Measurements from ENCODE around the gene PGK1.

PGK1 gene

DNA sequence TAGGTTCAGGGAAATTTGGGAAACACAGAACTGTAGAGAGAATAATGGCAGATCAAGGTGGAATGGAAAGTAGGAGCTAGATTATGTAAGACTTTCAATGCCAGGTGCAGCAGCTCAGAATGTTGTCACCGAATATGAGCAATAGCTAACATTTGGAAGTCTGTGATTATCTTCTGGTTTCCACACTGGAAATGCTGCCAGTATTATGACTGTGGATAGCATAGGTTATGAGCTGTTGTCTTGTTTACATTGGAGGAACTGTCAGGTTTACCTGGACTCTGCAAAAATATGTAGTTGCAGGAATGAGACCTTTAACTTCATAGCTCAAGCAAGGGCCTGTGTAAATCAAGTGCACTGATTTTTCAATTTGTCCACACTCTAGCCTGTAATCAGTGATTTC, 61.4 kb downstream of the PGK1 start:
- DNase-seq (ENCODE audit: low read depth in 2 of 2, low spot score in 1 of 2): no peak

DNA sequence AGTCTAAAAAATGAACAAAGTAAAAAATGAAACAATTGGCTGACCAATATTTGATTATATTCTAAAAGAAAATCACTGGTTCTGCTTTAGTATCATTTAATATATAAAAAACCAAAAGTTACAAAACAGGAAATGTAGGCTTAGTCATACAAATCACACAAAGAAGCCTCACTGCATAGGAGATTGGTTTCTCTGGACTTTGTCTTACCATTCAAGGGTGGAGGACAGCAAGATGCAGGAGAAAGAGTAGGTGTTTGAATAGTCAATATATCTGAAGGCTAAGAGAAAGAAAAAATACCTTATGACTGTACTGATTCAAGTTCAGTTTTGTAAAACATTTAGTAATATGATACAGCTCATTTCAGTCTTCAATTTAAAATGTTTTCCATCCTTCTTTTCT, 64.0 kb downstream of the PGK1 start:
- DNase-seq (ENCODE audit: low read depth in 2 of 2, low spot score in 1 of 2): no peak

Measured in stimulated activated CD8-positive, alpha-beta memory T cell treated with anti-CD3 and anti-CD28 coated beads, Interleukin-4, amount 100 ng/mL, for 4 hours (primary cell).